ENCODE results near the gene INTS7. TPM values are rescaled to one million over a fixed set of nuclear protein-coding genes. Genes with fewer than 3 reads are reported as not detected.

The INTS7 gene
- total RNA-seq, 1 experiment from 2014 or later, result 45.0 TPM

GRCh38 chr1:211975152-211975941 lies 60.0 kb downstream of the INTS7 start:
- no TSS peak for BruUV-seq (replicated peaks)
- CTCF ChIA-PET, result no interaction called here
- Histone ChIP-seq H3K27ac (ENCODE audit: low read depth, low read length, poor library complexity, severe bottlenecking) (no peak overlapping the region), H3K4me1 (ENCODE audit: insufficient read depth, low read length, poor library complexity, severe bottlenecking) (peaks cover 7% of the 10 kb centered on the region), H3K27me3 (replicated peaks; ENCODE audit: insufficient read depth, low read depth, low read length, poor library complexity) (no peaks in the 10 kb centered on the region), H3K36me3 (ENCODE audit: insufficient read depth, low read length, poor library complexity, severe bottlenecking) (peaks cover 26% of the 10 kb centered on the region), H3K9me3 (ENCODE audit: low read depth, low read length, poor library complexity, severe bottlenecking) (no peaks in the 10 kb centered on the region), H3K4me3 (ENCODE audit: low read depth, low read length, poor library complexity, severe bottlenecking) (no peak overlapping the region)
- DNase-seq (ENCODE audit: low spot score), result peak; percentile 7
- POLR2A ChIA-PET (ENCODE audit: low non-redundant PET), result no interaction called here
- intact Hi-C loops (cut with micrococcal nuclease; ENCODE audit: unreplicated experiment), result no loop called here
- TF ChIP-seq EZH2 (IDR thresholded peaks at IDR 0.05; ENCODE audit: borderline replicate concordance, low read depth, low read length, poor library complexity, severe bottlenecking) (no peak), CTCF (conservative IDR thresholded peaks at IDR 0.05; ENCODE audit: low read depth, low read length) (no peak)

GRCh38 chr1:211973541-211973940 lies 61.8 kb downstream of the INTS7 start:
- Histone ChIP-seq H3K4me1 (ENCODE audit: insufficient read depth, low read length, poor library complexity, severe bottlenecking) (peaks cover 7% of the 10 kb centered on the region), H3K36me3 (ENCODE audit: insufficient read depth, low read length, poor library complexity, severe bottlenecking) (peaks cover 23% of the 10 kb centered on the region), H3K27me3 (replicated peaks; ENCODE audit: insufficient read depth, low read depth, low read length, poor library complexity) (no peaks in the 10 kb centered on the region), H3K4me3 (ENCODE audit: low read depth, low read length, poor library complexity, severe bottlenecking) (no peak overlapping the region), H3K9me3 (ENCODE audit: low read depth, low read length, poor library complexity, severe bottlenecking) (no peaks in the 10 kb centered on the region), H3K27ac (ENCODE audit: low read depth, low read length, poor library complexity, severe bottlenecking) (no peak overlapping the region)
- CTCF ChIA-PET, result interaction anchor here (0.6 kb wide), 1 partner anchor 320 kb away, joined by 3 read pairs; no protein-coding TSS in a partner anchor
- DNase-seq (ENCODE audit: low spot score), result peak; percentile 41
- intact Hi-C loops (cut with micrococcal nuclease; ENCODE audit: unreplicated experiment), result no loop called here
- BruUV-seq (replicated peaks), result no TSS peak
- POLR2A ChIA-PET (ENCODE audit: low non-redundant PET), result no interaction called here
- TF ChIP-seq CTCF (conservative IDR thresholded peaks at IDR 0.05; ENCODE audit: low read depth, low read length) (no peak), EZH2 (IDR thresholded peaks at IDR 0.05; ENCODE audit: borderline replicate concordance, low read depth, low read length, poor library complexity, severe bottlenecking) (no peak)

DNA sequence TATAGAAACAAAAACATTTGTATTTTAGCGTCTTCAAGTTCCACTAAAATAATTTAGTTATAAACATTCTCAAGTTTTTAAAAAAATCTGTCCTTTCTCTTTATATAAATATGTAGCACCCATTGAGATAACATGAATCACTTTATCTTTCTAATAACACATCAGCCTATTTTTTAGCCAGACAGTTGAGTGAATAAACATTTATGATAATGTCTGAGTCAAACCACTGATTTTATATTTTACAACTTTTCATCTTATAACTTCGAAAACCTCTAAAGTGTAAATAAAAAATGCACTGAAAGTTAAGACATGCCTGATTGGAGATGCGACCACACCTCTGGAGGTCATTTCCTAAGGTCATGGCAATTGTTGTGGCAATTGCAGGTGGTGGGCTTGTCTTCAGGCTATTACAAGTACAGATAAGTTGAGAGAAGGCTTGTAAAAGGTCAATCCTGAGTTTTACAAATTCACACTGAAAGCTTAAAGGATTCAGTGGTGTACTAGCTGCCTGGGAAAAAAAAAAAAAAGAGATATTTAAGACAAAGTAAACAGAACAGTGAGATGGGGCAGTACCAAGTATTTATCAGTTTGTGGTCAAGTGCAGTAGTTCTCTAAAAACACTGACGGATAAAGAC lies 67.0 kb downstream of the INTS7 start:
- H3K27ac ChIP-seq (ENCODE audit: low read depth, low read length, poor library complexity, severe bottlenecking), result no peak overlapping the region
- peaks cover 2% of the 10 kb centered on the region for H3K4me1 ChIP-seq (ENCODE audit: insufficient read depth, low read length, poor library complexity, severe bottlenecking)
- H3K27me3 ChIP-seq (replicated peaks; ENCODE audit: insufficient read depth, low read depth, low read length, poor library complexity), result no peaks in the 10 kb centered on the region
- CTCF ChIA-PET, result no interaction called here
- POLR2A ChIA-PET (ENCODE audit: low non-redundant PET), result no interaction called here
- TF ChIP-seq CTCF (conservative IDR thresholded peaks at IDR 0.05; ENCODE audit: low read depth, low read length), result no peak
- TF ChIP-seq EZH2 (IDR thresholded peaks at IDR 0.05; ENCODE audit: borderline replicate concordance, low read depth, low read length, poor library complexity, severe bottlenecking), result no peak
- no peak overlapping the region for H3K4me3 ChIP-seq (ENCODE audit: low read depth, low read length, poor library complexity, severe bottlenecking)
- no peaks in the 10 kb centered on the region for H3K9me3 ChIP-seq (ENCODE audit: low read depth, low read length, poor library complexity, severe bottlenecking)
- no peak for DNase-seq (ENCODE audit: low spot score)
- intact Hi-C loops (cut with micrococcal nuclease; ENCODE audit: unreplicated experiment), result no loop called here
- no TSS peak for BruUV-seq (replicated peaks)
- H3K36me3 ChIP-seq (ENCODE audit: insufficient read depth, low read length, poor library complexity, severe bottlenecking), result peaks cover 10% of the 10 kb centered on the region

Data from A673 (cell line).